H9 (cell line): ENCODE results near the gene SLC35A2. TPM values are rescaled to one million over a fixed set of nuclear protein-coding genes. Genes with fewer than 3 reads are reported as not detected.

ENCODE experiments used
- DNase-seq: peaks from one replicate; pipeline ENCODE4 v3.0.0-alpha.2; 2017
- H2AFZ ChIP-seq: one replicate; pipeline ENCODE4 v1.6.1; 2013; ENCODE audit warnings: mild to moderate bottlenecking, low read length, control low read depth, moderate library complexity
- H2AK5ac ChIP-seq: 2 replicates; pipeline ENCODE4 v1.6.1; 2013; ENCODE audit warnings: low read length, control low read depth, mixed read lengths; ENCODE audit not compliant: insufficient read length
- H2BK120ac ChIP-seq: one replicate; pipeline ENCODE4 v1.6.1; 2013; ENCODE audit warnings: low read depth, mild to moderate bottlenecking, low read length, control low read depth, inconsistent platforms; ENCODE audit not compliant: poor library complexity, severe bottlenecking
- H2BK12ac ChIP-seq: 2 replicates; pipeline ENCODE4 v1.6.1; 2013; ENCODE audit warnings: low read length, control low read depth, mixed read lengths, low read depth; ENCODE audit not compliant: insufficient read length
- H2BK15ac ChIP-seq: 2 replicates; pipeline ENCODE4 v1.6.1; 2013; ENCODE audit warnings: low read depth, low read length, control low read depth
- H2BK20ac ChIP-seq: one replicate; pipeline ENCODE4 v1.6.1; 2013; ENCODE audit warnings: low read depth, mild to moderate bottlenecking, low read length, control low read depth, inconsistent platforms; ENCODE audit not compliant: poor library complexity, severe bottlenecking
- H2BK5ac ChIP-seq: 2 replicates; pipeline ENCODE4 v1.6.1; 2013; ENCODE audit warnings: low read length, control low read depth, mixed read lengths; ENCODE audit not compliant: insufficient read length
- H3K14ac ChIP-seq: 2 replicates; pipeline ENCODE4 v1.6.1; 2013; ENCODE audit warnings: low read length, control low read depth; ENCODE audit not compliant: insufficient read depth
- H3K18ac ChIP-seq: 2 replicates; pipeline ENCODE4 v1.6.1; 2013; ENCODE audit warnings: low read depth, mild to moderate bottlenecking, mixed read lengths, low read length, control low read depth; ENCODE audit not compliant: insufficient read length
- H3K23ac ChIP-seq: 2 replicates; pipeline ENCODE4 v1.6.1; 2013; ENCODE audit warnings: low read length, control low read depth, mixed read lengths, low read depth; ENCODE audit not compliant: insufficient read length
- H3K23me2 ChIP-seq: 2 replicates; pipeline ENCODE4 v1.6.1; 2013; ENCODE audit warnings: low read depth, mild to moderate bottlenecking, mixed read lengths, low read length, control low read depth; ENCODE audit not compliant: insufficient read length, poor library complexity, severe bottlenecking
- H3K27ac ChIP-seq: 2 replicates; pipeline ENCODE4 v1.5.1; 2013; ENCODE audit warnings: low read length, control low read depth, mixed read lengths, low read depth; ENCODE audit not compliant: insufficient read length
- H3K27me3 ChIP-seq: 2 replicates; pipeline ENCODE4 v1.6.1; 2013; ENCODE audit warnings: low read length, control low read depth, inconsistent platforms; ENCODE audit not compliant: insufficient read depth
- H3K4ac ChIP-seq: 2 replicates; pipeline ENCODE4 v1.6.1; 2013; ENCODE audit warnings: low read depth, mild to moderate bottlenecking, control low read depth, inconsistent platforms, low read length, moderate library complexity
- H3K4me1 ChIP-seq: 2 replicates; pipeline ENCODE4 v1.6.1; 2013; ENCODE audit warnings: low read length, control low read depth, inconsistent platforms; ENCODE audit not compliant: insufficient read depth
- H3K4me2 ChIP-seq: 2 replicates; pipeline ENCODE4 v1.6.1; 2013; ENCODE audit warnings: low read length, control low read depth, mixed read lengths; ENCODE audit not compliant: insufficient read length, insufficient read depth
- H3K56ac ChIP-seq: 2 replicates; pipeline ENCODE4 v1.6.1; 2013; ENCODE audit warnings: low read depth, mild to moderate bottlenecking, mixed read lengths, low read length, control low read depth; ENCODE audit not compliant: insufficient read length
- H3K79me1 ChIP-seq: 2 replicates; pipeline ENCODE4 v1.6.1; 2013; ENCODE audit warnings: low read depth, mild to moderate bottlenecking, moderate library complexity, low read length, control low read depth, inconsistent platforms; ENCODE audit not compliant: insufficient read depth, poor library complexity, severe bottlenecking
- H3K79me2 ChIP-seq: 2 replicates; pipeline ENCODE4 v1.6.1; 2013; ENCODE audit warnings: low read length, control low read depth, inconsistent platforms; ENCODE audit not compliant: insufficient read depth
- H3K9ac ChIP-seq: 2 replicates; pipeline ENCODE4 v1.6.1; 2013; ENCODE audit warnings: low read length, control low read depth, mixed read lengths; ENCODE audit not compliant: insufficient read length; ENCODE audit errors: extremely low read depth
- H3K9me3 ChIP-seq: one replicate; pipeline ENCODE4 v1.6.1; 2013; ENCODE audit warnings: low read depth, low read length, inconsistent platforms; ENCODE audit not compliant: control insufficient read depth
- H3T11ph ChIP-seq: one replicate; pipeline ENCODE4 v1.6.1; 2013; ENCODE audit warnings: mild to moderate bottlenecking, low read length, control low read depth, inconsistent platforms
- H4K20me1 ChIP-seq: one replicate; pipeline ENCODE4 v1.6.1; 2013; ENCODE audit not compliant: control insufficient read depth, insufficient read length, insufficient read depth
- H4K5ac ChIP-seq: 2 replicates; pipeline ENCODE4 v1.6.1; 2013; ENCODE audit warnings: low read depth, mild to moderate bottlenecking, mixed read lengths, low read length, control low read depth; ENCODE audit not compliant: insufficient read length
- H4K8ac ChIP-seq: replicated peaks from 2 replicates; pipeline ENCODE4 v1.6.1; 2013; ENCODE audit warnings: low read length, control low read depth, mixed read lengths, low read depth; ENCODE audit not compliant: insufficient read length
- H4K91ac ChIP-seq: 2 replicates; pipeline ENCODE4 v1.6.1; 2013; ENCODE audit warnings: low read depth, mild to moderate bottlenecking, moderate library complexity, mixed read lengths, low read length, control low read depth; ENCODE audit not compliant: insufficient read length
- H3K27ac Mint-ChIP-seq, 3 experiments: 2 replicates in 2 of 3; 3 replicates in 1 of 3; pipeline ENCODE4 v1.8.0; 2020 to 2021; ENCODE audit warnings: mixed read lengths in 3 of 3, mild to moderate bottlenecking in 1 of 3, moderate library complexity in 1 of 3
- H3K27me3 Mint-ChIP-seq: 2 replicates; pipeline ENCODE4 v1.8.0; 2021; ENCODE audit warnings: low read depth, mild to moderate bottlenecking, moderate library complexity, mixed read lengths
- H3K36me3 Mint-ChIP-seq, 3 experiments: 2 replicates in 2 of 3; 3 replicates in 1 of 3; pipeline ENCODE4 v1.8.0; 2020 to 2021; ENCODE audit warnings: low read depth in 3 of 3, mixed read lengths in 3 of 3; ENCODE audit not compliant: insufficient read depth in 1 of 3
- H3K4me1 Mint-ChIP-seq, 2 experiments: 2 replicates each; pipeline ENCODE4 v1.8.0; 2020; ENCODE audit warnings: mixed read lengths in 2 of 2
- H3K4me3 Mint-ChIP-seq, 2 experiments: 2 replicates in 1 of 2; 3 replicates in 1 of 2; pipeline ENCODE4 v1.8.0; 2020 to 2021; ENCODE audit warnings: mild to moderate bottlenecking in 2 of 2, mixed read lengths in 2 of 2, moderate library complexity in 1 of 2
- H3K9me3 Mint-ChIP-seq, 2 experiments: 2 replicates in 1 of 2; 3 replicates in 1 of 2; pipeline ENCODE4 v1.8.0; 2020; ENCODE audit warnings: mild to moderate bottlenecking in 2 of 2, mixed read lengths in 2 of 2, moderate library complexity in 1 of 2
- WGBS: extraction: QIAGEN DNeasy Blood & Tissue Kit; methylation state at CpG from one replicate; pipeline ENCODE4 v1.1.7; 2013; ENCODE audit warnings: missing lambda C conversion rate, low lambda C conversion rate, mixed read lengths; ENCODE audit not compliant: insufficient read length; ENCODE audit errors: extremely low coverage; 5-methylcytosine and 5-hydroxymethylcytosine counted together
- total RNA-seq: library from RNA; stranded (reverse); gene quantifications from 2 replicates; pipeline ENCODE4 v1.2.1, GENCODE V29; 2021
- TF ChIP-seq, protein P1 (sequence below): fragments of 200-600 bp; sonication (generic); conservative IDR thresholded peaks from 3 replicates; pipeline ENCODE4 v1.8.0; 2021; ENCODE audit warnings: antibody characterized with exemption, mild to moderate bottlenecking

The SLC35A2 gene
- total RNA-seq, 1 experiment from 2014 or later: 32.9 TPM

DNA sequence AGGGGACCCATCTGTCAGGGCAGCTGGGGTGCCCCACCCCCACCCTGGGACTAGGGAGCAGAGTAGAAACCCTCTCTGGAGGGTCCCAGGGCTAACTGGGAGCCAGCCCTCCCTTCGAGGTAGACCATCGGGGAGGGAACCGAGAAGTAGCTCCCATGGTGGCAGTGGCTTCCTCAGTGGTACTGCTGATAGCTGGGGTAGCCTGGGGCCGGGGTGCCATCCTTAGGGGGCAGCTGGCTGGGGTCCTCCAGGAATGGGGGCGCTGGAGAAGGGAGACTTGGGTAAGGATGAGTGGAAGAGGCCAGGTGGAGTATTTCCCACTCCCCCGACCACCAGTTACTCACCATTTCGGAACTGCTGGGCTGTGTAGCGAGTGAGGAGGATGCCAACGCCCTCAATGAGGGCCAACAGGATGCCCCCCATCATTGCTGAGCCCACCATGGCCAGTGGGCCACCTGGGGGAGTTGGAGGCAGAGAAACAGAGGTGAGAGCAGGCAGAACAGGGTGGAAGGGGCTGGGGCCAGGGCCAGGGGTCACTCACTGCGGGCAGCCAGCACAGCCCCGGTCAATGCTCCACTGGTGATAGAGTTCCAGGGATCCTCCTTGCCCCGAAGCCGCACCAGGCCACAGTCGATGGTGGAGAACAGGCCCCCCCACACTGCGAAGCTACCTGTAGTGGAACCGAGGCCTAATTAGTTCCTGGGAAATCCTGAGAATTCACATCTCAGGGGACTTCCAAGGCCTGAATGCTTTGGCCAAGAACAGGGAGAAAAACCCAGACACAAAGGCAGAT lies 17.7 kb downstream of the SLC35A2 start:
- Histone ChIP-seq H2AFZ (no peak overlapping the region), H3K18ac (no peak overlapping the region), H4K5ac (no peak overlapping the region), H3K79me1 (peaks cover 3% of the 10 kb centered on the region), H3K14ac (no peak overlapping the region), H4K91ac (no peak overlapping the region), H3K23ac (no peak overlapping the region), H4K8ac (no peak overlapping the region), H3K27ac (no peak overlapping the region), H2BK12ac (no peak overlapping the region), H3K9ac (no peak overlapping the region), H2BK5ac (no peak overlapping the region), H3K4ac (no peak overlapping the region), H3K4me1 (no peaks in the 10 kb centered on the region; the same call in 1 of the 2 replicates), H3K9me3 (no peaks in the 10 kb centered on the region), H2AK5ac (no peak overlapping the region), H4K20me1 (no peaks in the 10 kb centered on the region), H3K4me2 (no peak overlapping the region), H2BK120ac (no peak overlapping the region), H2BK20ac (no peak overlapping the region), H3T11ph (no peak overlapping the region), H3K56ac (no peak overlapping the region), H3K79me2 (no peaks in the 10 kb centered on the region; the same call in 1 of the 2 replicates), H2BK15ac (no peak overlapping the region), H3K27me3 (no peaks in the 10 kb centered on the region), H3K23me2 (peaks cover 10% of the 10 kb centered on the region)
- H3K27me3 Mint-ChIP-seq: peaks cover 8% of the 10 kb centered on the region
- TF ChIP-seq, protein P1, sequence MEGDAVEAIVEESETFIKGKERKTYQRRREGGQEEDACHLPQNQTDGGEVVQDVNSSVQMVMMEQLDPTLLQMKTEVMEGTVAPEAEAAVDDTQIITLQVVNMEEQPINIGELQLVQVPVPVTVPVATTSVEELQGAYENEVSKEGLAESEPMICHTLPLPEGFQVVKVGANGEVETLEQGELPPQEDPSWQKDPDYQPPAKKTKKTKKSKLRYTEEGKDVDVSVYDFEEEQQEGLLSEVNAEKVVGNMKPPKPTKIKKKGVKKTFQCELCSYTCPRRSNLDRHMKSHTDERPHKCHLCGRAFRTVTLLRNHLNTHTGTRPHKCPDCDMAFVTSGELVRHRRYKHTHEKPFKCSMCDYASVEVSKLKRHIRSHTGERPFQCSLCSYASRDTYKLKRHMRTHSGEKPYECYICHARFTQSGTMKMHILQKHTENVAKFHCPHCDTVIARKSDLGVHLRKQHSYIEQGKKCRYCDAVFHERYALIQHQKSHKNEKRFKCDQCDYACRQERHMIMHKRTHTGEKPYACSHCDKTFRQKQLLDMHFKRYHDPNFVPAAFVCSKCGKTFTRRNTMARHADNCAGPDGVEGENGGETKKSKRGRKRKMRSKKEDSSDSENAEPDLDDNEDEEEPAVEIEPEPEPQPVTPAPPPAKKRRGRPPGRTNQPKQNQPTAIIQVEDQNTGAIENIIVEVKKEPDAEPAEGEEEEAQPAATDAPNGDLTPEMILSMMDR: no peak
- no peak overlapping the region; a peak in 1 of 7 replicates for H3K27ac Mint-ChIP-seq
- no peak overlapping the region for H3K4me3 Mint-ChIP-seq
- no CpG with 5 or more reads among the region's 16 CpGs for whole genome bisulfite sequencing
- H3K36me3 Mint-ChIP-seq: peaks cover 25 to 35% (median 26%) of the 10 kb centered on the region in 3 experiments
- peaks cover 74 to 79% of the 10 kb centered on the region in 2 experiments for H3K9me3 Mint-ChIP-seq
- H3K4me1 Mint-ChIP-seq: peaks cover 10 to 18% of the 10 kb centered on the region in 2 experiments
- DNase-seq: no peak
